DND-41 (cell line): ENCODE measurements around the gene TCF7L2.

ENCODE experiments used
- ATAC-seq: fragments of 200-7000 bp; cut with Tn5 transposase; 3 replicates; pipeline ENCODE4 v1.9.1; 2021; ENCODE audit warnings: low read depth; ENCODE audit not compliant: insufficient read depth
- DNase-seq: peaks from one replicate; pipeline ENCODE4 v3.0.0-alpha.2; 2020
- H2AFZ ChIP-seq: 2 replicates; pipeline ENCODE4 v1.6.0; 2012; ENCODE audit warnings: low read depth, low read length
- H3K27ac ChIP-seq: 2 replicates; pipeline ENCODE4 v1.5.1; 2012; ENCODE audit warnings: low read length, inconsistent platforms
- H3K27me3 ChIP-seq: fragments of 200-600 bp; sonication (generic); 2 replicates; pipeline ENCODE4 v1.6.0; 2012; ENCODE audit warnings: low read length, mild to moderate bottlenecking, inconsistent platforms; ENCODE audit not compliant: insufficient read depth, poor library complexity
- H3K36me3 ChIP-seq: 2 replicates; pipeline ENCODE4 v1.5.1; 2012; ENCODE audit warnings: low read length, inconsistent platforms; ENCODE audit not compliant: insufficient read depth
- H3K4me1 ChIP-seq: 2 replicates; pipeline ENCODE4 v1.5.1; 2012; ENCODE audit warnings: mild to moderate bottlenecking, low read length; ENCODE audit not compliant: insufficient read depth
- H3K4me2 ChIP-seq: 2 replicates; pipeline ENCODE4 v1.6.0; 2012; ENCODE audit warnings: mild to moderate bottlenecking, moderate library complexity, low read length, inconsistent platforms; ENCODE audit not compliant: insufficient read depth
- H3K4me3 ChIP-seq, 2 experiments: fragments of 200-600 bp in 1 of 2; shearing (Covaris generic) in 1 of 2; 2 replicates each; pipeline ENCODE4 v1.5.1; 2012 to 2016; ENCODE audit warnings: inconsistent platforms in 2 of 2, low read length in 2 of 2, mild to moderate bottlenecking in 2 of 2, low read depth in 1 of 2, moderate library complexity in 1 of 2
- H3K79me2 ChIP-seq: 2 replicates; pipeline ENCODE4 v1.6.0; 2012; ENCODE audit warnings: low read length, inconsistent platforms; ENCODE audit not compliant: insufficient read depth
- H3K9ac ChIP-seq: 2 replicates; pipeline ENCODE4 v1.6.0; 2012; ENCODE audit warnings: low read depth, mild to moderate bottlenecking, inconsistent platforms, low read length, moderate library complexity
- H3K9me3 ChIP-seq: 2 replicates; pipeline ENCODE4 v1.5.1; 2012; ENCODE audit warnings: low read length, moderate library complexity, mild to moderate bottlenecking, inconsistent platforms; ENCODE audit not compliant: insufficient read depth, severe bottlenecking
- H4K20me1 ChIP-seq: 2 replicates; pipeline ENCODE4 v1.6.0; 2012; ENCODE audit warnings: low read length; ENCODE audit not compliant: insufficient read depth
- CTCF ChIP-seq: IDR thresholded peaks from 2 replicates; pipeline ENCODE4 v1.5.1; 2012; ENCODE audit warnings: borderline replicate concordance, low read length, moderate library complexity, mild to moderate bottlenecking; ENCODE audit not compliant: poor library complexity, severe bottlenecking; ENCODE audit errors: extremely low read depth
- EZH2 ChIP-seq: IDR thresholded peaks from 3 replicates; pipeline ENCODE4 v1.6.1; 2012; ENCODE audit warnings: borderline replicate concordance, low read depth, mild to moderate bottlenecking, moderate library complexity, low read length, inconsistent platforms; ENCODE audit not compliant: severe bottlenecking

Gene TCF7L2

GRCh38 chr10:113000876-113001598 lies 51.0 kb downstream of the TCF7L2 start:
- H3K27me3 ChIP-seq: no peaks in the 10 kb centered on the region
- peaks cover 71% of the 10 kb centered on the region for H3K79me2 ChIP-seq
- DNase-seq: no peak
- TF ChIP-seq EZH2 (no peak), CTCF (no peak)
- peaks cover 14% of the 10 kb centered on the region for H3K4me1 ChIP-seq
- H3K9ac ChIP-seq: no peak overlapping the region
- H4K20me1 ChIP-seq: peaks cover 86% of the 10 kb centered on the region
- no peak for ATAC-seq
- no peak overlapping the region for H3K4me3 ChIP-seq
- no peak overlapping the region for H3K4me2 ChIP-seq
- H3K36me3 ChIP-seq: no peaks in the 10 kb centered on the region
- no peaks in the 10 kb centered on the region for H3K9me3 ChIP-seq
- no peak overlapping the region for H3K27ac ChIP-seq
- H2AFZ ChIP-seq: no peak overlapping the region

GRCh38 chr10:113001599-113002448 lies 51.8 kb downstream of the TCF7L2 start:
- TF ChIP-seq CTCF: no peak
- no peak for TF ChIP-seq EZH2
- H3K4me1 ChIP-seq: peaks cover 22% of the 10 kb centered on the region
- no peak overlapping the region for H3K4me2 ChIP-seq
- H3K4me3 ChIP-seq: no peak overlapping the region
- no peak overlapping the region for H3K27ac ChIP-seq
- H3K36me3 ChIP-seq: no peaks in the 10 kb centered on the region
- DNase-seq (no peak), ATAC-seq (no peak)
- H2AFZ ChIP-seq: no peak overlapping the region
- H4K20me1 ChIP-seq: peaks cover 86% of the 10 kb centered on the region
- H3K79me2 ChIP-seq: peaks cover 66% of the 10 kb centered on the region
- H3K9ac ChIP-seq: no peak overlapping the region
- no peaks in the 10 kb centered on the region for H3K9me3 ChIP-seq
- no peaks in the 10 kb centered on the region for H3K27me3 ChIP-seq

DNA sequence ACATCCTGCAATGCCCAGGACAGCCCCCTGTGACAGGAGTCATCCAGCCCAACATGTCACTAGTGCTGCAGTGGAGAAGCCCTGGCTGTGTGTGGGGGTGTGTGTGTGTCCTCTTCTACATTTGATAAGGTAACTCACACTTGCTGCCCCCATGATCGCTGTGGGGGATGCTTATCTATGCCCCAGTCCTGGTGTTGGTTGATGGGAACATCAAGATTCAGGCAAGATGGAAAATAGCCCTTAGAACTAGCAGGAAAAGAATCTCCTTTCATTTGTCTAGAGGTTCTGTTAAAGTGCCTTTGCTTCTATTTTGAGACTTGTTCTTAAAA lies 52.4 kb downstream of the TCF7L2 start:
- Histone ChIP-seq H3K27ac (no peak overlapping the region), H3K4me2 (no peak overlapping the region), H3K36me3 (no peaks in the 10 kb centered on the region), H3K4me1 (peaks cover 28% of the 10 kb centered on the region), H4K20me1 (peaks cover 84% of the 10 kb centered on the region), H3K9me3 (no peaks in the 10 kb centered on the region), H3K79me2 (peaks cover 62% of the 10 kb centered on the region), H3K9ac (no peak overlapping the region), H3K4me3 (no peak overlapping the region), H2AFZ (no peak overlapping the region), H3K27me3 (no peaks in the 10 kb centered on the region)
- ATAC-seq: no peak
- TF ChIP-seq CTCF: no peak
- no peak for TF ChIP-seq EZH2
- no peak for DNase-seq
